Measurements from ENCODE around the gene XAGE1A. TPM values are rescaled to one million over a fixed set of nuclear protein-coding genes. Genes with fewer than 3 reads are reported as not detected.
"Not testable (repeated sequence)": the region's sequence is repeated elsewhere in the genome, so short reads cannot be mapped to it uniquely, and the experiment has no call there.

Gene XAGE1A
- total RNA-seq, 1 donor, result not detected

DNA sequence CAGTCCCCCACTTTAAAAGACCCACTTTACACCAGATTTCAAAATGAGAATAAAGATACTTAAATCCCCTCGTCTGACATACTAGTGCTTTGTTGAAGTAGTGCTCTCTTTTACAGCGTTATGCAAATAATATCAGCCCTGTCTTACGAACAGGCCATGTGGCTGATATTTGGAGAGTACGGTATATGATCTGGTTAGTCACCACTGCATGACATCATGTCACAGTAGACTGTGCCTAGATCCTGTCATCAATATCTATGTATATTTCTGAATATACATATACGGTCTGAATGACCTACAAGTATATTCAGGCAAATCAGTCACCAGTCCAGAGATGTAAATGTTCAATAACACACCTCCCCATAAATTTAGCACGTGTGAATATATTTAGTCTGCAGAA lies 46.7 kb downstream of the XAGE1A start:
- Histone ChIP-seq H3K9me3 (ENCODE audit: low read depth, low read length) (no peaks in the 10 kb centered on the region), H3K27ac (ENCODE audit: low read depth, low read length) (no peak overlapping the region), H3K4me2 (ENCODE audit: insufficient read depth, low read length) (no peak overlapping the region), H3K36me3 (ENCODE audit: insufficient read depth, low read length) (no peaks in the 10 kb centered on the region), H3K4me1 (ENCODE audit: insufficient read depth, low read length) (no peaks in the 10 kb centered on the region), H3K27me3 (ENCODE audit: insufficient read depth, low read length) (peaks cover 3% of the 10 kb centered on the region), H4K20me1 (ENCODE audit: insufficient read depth, low read length) (no peaks in the 10 kb centered on the region), H2AFZ (ENCODE audit: low read length) (no peak overlapping the region), H3K4me3 (ENCODE audit: insufficient read depth, low read length) (no peak overlapping the region), H3K79me2 (ENCODE audit: insufficient read depth, low read length) (no peaks in the 10 kb centered on the region)
- DNase-seq (ENCODE audit: insufficient read length, low spot score, missing footprints), result no peak
- TF ChIP-seq, protein P1, sequence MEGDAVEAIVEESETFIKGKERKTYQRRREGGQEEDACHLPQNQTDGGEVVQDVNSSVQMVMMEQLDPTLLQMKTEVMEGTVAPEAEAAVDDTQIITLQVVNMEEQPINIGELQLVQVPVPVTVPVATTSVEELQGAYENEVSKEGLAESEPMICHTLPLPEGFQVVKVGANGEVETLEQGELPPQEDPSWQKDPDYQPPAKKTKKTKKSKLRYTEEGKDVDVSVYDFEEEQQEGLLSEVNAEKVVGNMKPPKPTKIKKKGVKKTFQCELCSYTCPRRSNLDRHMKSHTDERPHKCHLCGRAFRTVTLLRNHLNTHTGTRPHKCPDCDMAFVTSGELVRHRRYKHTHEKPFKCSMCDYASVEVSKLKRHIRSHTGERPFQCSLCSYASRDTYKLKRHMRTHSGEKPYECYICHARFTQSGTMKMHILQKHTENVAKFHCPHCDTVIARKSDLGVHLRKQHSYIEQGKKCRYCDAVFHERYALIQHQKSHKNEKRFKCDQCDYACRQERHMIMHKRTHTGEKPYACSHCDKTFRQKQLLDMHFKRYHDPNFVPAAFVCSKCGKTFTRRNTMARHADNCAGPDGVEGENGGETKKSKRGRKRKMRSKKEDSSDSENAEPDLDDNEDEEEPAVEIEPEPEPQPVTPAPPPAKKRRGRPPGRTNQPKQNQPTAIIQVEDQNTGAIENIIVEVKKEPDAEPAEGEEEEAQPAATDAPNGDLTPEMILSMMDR (IDR thresholded peaks at IDR 0.05; ENCODE audit: extremely low read depth, low read depth, low read length), result no peak

- Histone ChIP-seq H3K27me3 (ENCODE audit: insufficient read depth, low read length) (peaks cover 10% of the 10 kb centered on the region), H3K4me3 (ENCODE audit: insufficient read depth, low read length) (no peak overlapping the region), H4K20me1 (ENCODE audit: insufficient read depth, low read length) (no peaks in the 10 kb centered on the region), H3K27ac (ENCODE audit: low read depth, low read length) (no peak overlapping the region), H3K9me3 (ENCODE audit: low read depth, low read length) (no peaks in the 10 kb centered on the region), H2AFZ (ENCODE audit: low read length) (no peak overlapping the region), H3K36me3 (ENCODE audit: insufficient read depth, low read length) (no peaks in the 10 kb centered on the region), H3K4me2 (ENCODE audit: insufficient read depth, low read length) (no peak overlapping the region), H3K4me1 (ENCODE audit: insufficient read depth, low read length) (no peaks in the 10 kb centered on the region), H3K79me2 (ENCODE audit: insufficient read depth, low read length) (no peaks in the 10 kb centered on the region)
- TF ChIP-seq, protein P1 (IDR thresholded peaks at IDR 0.05; ENCODE audit: extremely low read depth, low read depth, low read length), result no peak
- no peak for DNase-seq (ENCODE audit: insufficient read length, low spot score, missing footprints)
Observed at GRCh38 chrX:52544147-52544840, 48.7 kb downstream of the XAGE1A start.

DNA sequence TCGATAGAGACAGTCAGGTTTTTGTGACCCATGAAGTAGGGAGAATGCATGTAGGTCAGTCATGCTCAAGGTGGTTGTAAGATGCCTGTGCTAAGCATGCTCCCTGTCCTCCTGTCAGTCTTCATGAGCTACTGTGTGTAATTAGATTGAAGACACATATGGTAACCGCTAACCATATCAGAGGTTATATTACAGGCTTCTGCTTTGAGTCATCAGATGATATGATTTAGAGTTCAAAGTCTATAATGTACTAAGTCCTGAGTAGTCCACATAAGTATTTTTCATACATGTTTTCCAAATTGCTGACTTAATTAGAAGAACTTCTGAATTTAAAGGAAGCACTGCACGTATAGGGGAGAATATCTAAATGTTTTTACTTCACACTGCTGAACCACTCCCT lies 53.2 kb downstream of the XAGE1A start:
- DNase-seq (ENCODE audit: insufficient read length, low spot score, missing footprints); H3K36me3 ChIP-seq (ENCODE audit: insufficient read depth, low read length); H3K4me3 ChIP-seq (ENCODE audit: insufficient read depth, low read length); H3K4me2 ChIP-seq (ENCODE audit: insufficient read depth, low read length); H4K20me1 ChIP-seq (ENCODE audit: insufficient read depth, low read length); H2AFZ ChIP-seq (ENCODE audit: low read length); H3K27me3 ChIP-seq (ENCODE audit: insufficient read depth, low read length); H3K27ac ChIP-seq (ENCODE audit: low read depth, low read length); H3K9me3 ChIP-seq (ENCODE audit: low read depth, low read length); H3K79me2 ChIP-seq (ENCODE audit: insufficient read depth, low read length); H3K4me1 ChIP-seq (ENCODE audit: insufficient read depth, low read length): not testable (repeated sequence)

Small RNA genes lying within 50 kb of the gene (small RNA-seq; reads per million reads assigned to genes)
- not detected for gene BX510359.8
- not detected for gene RBM22P7

Other genes with a start within 250 kb of the XAGE1A start
- gene XAGE2, start 126.8 kb upstream of the XAGE1A start, total RNA-seq, result not detected in 2 replicates
- not detected in 2 replicates for gene XAGE1B, start 21.3 kb downstream of the XAGE1A start, total RNA-seq
- gene SSX7, start 159.1 kb downstream of the XAGE1A start, total RNA-seq, result not detected in 2 replicates
- gene SSX2, start 211.4 kb downstream of the XAGE1A start, total RNA-seq, result not detected in 2 replicates